ENCODE results near the gene KCNJ3.
A peak's percentile ranks its signal among the peaks of the same experiment; 100 is the strongest.

KCNJ3 gene

DNA sequence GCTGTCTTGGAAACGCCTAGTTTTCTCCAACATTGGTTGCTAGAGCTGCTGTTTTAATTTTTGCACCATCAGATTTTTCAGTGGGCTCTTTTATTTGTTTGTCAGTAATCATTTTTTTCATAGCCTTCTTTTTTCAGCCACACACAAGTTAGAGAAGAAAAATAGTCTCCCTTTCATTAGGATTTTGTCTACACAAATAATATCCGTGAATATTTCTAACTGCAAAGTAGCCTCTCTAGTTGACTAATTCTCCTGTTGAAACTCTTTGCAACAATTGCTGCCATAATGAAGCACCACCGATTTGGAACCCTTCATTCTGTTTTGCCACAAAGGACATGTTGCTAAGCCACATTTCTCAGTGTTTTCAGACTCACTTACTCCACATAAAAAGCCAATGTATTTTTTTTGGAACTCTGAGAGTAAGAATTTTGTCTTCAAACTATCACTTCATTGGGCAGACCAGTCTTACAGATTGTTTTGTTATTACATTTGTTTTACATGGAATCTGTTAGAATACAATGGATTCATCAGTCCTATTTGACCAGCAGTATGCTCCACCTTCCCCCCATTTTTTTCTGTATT lies 9.6 kb downstream of the KCNJ3 start:
- DNase-seq: no peak

GRCh38 chr2:154709215-154709614 lies 10.7 kb downstream of the KCNJ3 start:
- DNase-seq: no peak

GRCh38 chr2:154710078-154710477 lies 11.6 kb downstream of the KCNJ3 start:
- no peak for DNase-seq

- DNase-seq: no peak
These were observed 12.2 kb downstream of the KCNJ3 start for GRCh38 chr2:154710685-154711084.

DNA sequence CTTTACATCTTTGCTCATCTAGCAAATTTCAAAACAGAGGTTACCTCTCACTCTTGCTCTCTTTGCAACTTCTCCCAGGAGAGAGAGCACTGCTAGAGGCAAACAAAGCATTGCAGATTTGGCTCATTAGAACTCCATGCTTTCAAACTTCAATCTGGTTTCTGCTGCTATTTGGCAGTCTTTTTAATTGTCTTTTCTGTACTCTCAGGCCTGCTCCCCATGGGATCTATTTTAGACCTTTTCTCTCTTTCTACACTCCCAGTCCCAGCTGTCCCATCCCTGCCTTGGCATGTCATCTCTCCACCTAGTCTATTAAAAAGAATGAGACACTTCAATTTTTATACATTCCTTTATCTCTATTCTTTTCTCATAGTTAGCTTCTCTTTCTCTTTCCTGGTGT lies 15.2 kb downstream of the KCNJ3 start:
- no peak for DNase-seq

- DNase-seq: no peak
These were observed 22.2 kb downstream of the KCNJ3 start for GRCh38 chr2:154720651-154721050.

GRCh38 chr2:154724194-154724797 lies 25.8 kb downstream of the KCNJ3 start:
- DNase-seq: no peak

- DNase-seq: no peak
These were observed 41.9 kb downstream of the KCNJ3 start for GRCh38 chr2:154740361-154740760.

DNA sequence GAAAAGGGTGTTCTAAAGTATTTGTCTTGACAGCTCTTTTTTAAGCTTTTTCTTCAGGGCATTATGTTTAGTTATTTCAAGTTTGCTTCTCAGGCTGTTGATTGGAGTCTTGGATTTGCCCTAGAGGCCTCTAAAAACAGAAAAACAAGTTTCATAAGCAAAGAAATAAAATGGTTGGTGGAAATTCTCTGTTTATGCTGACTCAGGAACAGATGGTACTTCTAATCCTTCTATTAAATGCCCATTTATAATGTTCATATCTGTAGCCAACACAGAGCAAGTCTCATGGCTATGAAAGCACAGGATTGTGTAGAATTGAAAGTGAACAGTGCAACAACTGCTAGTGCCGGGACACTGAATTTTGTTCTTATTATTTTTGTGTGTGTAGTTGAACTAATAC lies 60.4 kb downstream of the KCNJ3 start:
- no peak for DNase-seq

DNA sequence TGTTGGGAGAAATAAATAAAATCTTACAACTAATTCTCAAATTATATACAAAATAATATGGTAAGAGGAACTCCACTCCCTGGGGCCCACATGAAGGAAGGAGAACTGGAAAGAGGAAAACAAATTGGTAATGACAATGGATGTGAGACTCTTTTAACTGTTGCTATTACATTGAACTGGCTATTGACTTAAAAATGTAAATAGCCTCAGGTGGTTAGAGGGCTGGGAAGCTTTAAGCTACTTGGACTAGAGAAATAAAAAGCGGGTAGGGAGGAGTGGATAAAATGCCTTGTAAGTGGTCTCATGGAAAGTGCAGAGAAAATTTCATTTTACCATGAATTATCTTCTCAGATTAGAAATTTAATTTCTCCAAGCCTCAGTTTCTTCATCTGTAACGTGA lies 64.1 kb downstream of the KCNJ3 start:
- DNase-seq: no peak

DNA sequence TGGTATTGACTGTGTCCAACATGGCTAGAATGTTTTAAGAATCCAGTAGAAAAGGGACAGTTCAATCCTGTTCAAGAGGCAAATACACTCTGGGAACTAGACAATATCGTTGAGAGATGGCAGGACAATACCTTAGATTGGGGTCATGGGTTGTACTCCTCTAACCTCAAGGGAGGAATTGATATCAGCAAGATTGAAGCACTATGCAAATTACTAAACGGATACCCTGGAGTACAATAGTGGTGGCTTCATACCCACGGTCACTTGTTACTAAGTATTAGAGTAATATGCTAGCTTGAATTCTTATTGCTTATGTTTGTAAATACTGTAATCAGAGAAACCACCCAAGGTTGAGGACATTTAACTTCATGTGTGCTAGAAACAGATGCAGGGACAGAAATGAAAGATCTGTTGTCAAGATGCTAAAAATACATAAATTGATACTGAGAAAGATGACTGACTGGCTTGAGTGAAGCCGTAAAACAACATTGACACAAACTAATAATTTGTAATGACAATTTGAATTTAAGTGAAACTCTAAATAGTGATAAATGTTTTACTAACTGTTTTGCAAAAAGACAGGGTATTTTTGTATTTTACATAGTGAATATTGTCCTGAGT lies 73.3 kb downstream of the KCNJ3 start:
- no peak for DNase-seq

DNA sequence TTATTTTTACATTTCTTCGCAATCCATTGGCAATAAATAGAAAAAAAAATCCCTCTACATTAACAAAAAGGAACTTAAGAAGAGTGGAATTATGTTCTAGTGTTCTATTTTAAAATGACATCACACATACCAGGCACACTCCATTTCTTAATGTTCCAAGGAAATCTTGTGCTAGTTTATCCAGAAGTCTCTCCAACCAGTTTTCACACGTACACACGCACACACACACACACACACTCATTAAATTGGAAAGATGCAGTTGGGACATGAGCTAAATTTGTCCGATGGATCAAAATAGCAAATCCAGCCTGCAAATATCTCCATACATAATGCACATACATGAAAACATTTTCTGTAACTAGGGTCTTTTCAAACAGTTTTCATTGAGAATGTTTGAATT lies 78.3 kb downstream of the KCNJ3 start:
- DNase-seq: no peak

DNA sequence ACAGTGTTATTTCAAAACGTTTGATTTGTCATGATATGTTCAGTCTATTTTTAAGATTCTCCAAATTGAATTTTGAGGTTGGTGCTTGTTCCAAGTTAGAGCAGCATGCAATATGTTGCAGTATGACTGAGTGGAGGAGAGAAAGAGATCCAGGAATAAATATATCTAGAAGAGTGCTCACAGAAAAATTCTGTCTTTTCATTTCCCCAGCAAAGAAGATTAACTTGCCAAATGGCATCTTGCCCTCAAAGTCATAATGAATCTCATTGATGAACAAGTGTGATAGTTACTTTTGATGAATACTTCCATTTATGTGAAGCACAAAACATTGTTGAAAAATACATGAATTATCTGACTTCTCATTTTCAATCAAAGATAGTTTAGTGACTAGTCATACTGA lies 95.9 kb downstream of the KCNJ3 start:
- DNase-seq: no peak

GRCh38 chr2:154795651-154796050 lies 97.2 kb downstream of the KCNJ3 start:
- DNase-seq: no peak

DNA sequence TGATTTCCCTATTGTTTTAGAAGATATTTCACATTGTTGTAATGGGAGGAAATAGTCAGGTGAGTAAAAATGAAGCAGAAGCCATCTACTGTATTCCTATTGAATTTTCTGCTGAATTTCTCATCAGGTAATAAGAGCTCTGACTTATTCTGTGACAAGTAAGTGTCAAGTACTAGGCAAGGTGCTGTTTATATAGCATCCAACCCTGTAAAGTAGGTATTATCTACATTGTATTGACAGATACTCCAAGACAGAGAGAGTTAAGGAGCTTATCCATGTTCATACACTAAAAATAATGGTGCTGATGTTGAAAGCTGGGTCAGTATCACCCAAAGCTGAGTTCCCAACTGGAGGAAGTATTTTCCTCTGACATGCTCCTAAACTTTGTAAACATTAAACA lies 106.0 kb downstream of the KCNJ3 start:
- DNase-seq: no peak

DNA sequence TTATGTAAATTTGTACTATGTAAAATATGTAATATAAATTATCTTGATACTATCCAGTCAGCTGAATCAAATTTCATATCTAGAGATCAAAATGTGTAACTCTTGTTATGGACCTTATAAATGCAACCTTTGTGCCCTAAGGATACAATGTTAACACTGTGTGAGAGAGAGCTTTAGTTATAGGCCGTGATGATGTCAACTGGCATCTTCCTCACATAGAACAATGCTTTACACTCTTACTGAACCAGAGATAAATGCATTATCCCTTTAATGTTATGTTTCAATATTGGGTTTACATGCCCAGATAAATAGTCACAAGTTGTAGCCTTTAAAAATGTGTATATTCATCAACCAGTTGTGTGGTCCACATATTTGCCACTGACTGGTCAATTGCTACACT lies 115.1 kb downstream of the KCNJ3 start:
- no peak for DNase-seq

GRCh38 chr2:154814856-154815255 lies 116.4 kb downstream of the KCNJ3 start:
- DNase-seq: no peak

DNA sequence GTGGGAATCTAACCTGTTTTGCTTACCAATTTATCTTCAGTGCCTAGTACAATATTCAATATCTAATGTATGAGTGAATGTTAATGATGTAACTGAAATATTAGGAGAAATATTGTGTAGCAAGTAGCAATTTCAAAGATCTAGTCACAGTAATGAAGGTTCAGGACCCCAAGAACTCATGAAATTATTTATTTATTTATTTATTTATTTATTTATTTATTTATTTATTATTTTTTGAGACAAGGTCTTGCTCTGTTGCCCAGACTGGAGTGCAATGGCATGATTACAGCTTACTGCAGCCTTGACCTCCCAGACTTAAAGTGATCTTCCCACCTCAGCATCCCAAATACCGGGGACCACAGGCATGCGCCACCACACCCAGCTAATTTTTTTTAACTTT lies 126.9 kb downstream of the KCNJ3 start:
- no peak for DNase-seq

DNA sequence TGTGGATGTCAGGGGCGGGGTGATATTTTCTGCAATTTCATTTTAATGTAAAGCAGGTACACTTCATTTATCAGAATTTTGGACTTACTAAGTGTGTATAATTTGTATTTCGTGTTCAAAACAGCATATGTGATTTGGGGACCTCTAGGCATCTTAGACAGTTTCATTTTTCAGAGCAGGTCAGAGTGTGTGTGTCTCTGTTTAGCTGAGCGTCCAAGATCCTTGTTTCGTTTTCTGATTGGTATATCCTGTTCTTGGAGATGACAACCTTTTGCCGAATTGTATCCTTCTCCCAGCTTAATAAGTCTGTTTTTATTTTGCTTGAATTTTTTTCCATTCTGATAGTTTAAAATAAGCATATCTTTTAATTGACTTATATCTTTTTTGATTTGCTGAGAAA lies 128.3 kb downstream of the KCNJ3 start:
- DNase-seq: no peak

GRCh38 chr2:154827286-154827685 lies 128.8 kb downstream of the KCNJ3 start:
- DNase-seq: no peak

GRCh38 chr2:154832711-154833110 lies 134.2 kb downstream of the KCNJ3 start:
- no peak for DNase-seq

- DNase-seq: peak; percentile 27
These were observed 138.1 kb downstream of the KCNJ3 start for GRCh38 chr2:154836632-154837031.

GRCh38 chr2:154837035-154837434 lies 138.5 kb downstream of the KCNJ3 start:
- no peak for DNase-seq

GRCh38 chr2:154844513-154844912 lies 146.0 kb downstream of the KCNJ3 start:
- DNase-seq: no peak

DNA sequence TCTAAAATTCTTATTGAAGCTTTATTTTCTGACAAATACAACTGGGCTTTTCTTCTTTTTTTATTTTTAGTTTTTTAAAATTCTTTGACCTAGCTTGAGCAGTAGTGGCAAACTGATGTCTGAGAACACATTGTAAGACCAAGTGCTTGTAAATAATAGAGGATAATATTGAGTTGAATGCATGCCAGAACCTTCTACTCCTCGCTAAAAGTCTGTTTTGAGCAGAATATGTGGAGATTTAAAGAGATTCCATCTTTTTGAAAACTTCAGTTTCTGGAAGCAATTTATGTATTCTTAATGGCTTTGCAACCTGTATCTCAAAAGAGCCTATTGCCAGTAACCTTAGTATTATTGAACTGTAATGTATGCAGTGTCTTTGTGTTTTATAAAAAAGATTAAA lies 148.3 kb downstream of the KCNJ3 start:
- no peak for DNase-seq

All from NCI-H2029 treated with DMSO at 0.1 percent for 48 hours (cell line).